GM12878 (cell line): ENCODE data around the gene TNXB. TPM values are rescaled to one million over a fixed set of nuclear protein-coding genes. Genes with fewer than 3 reads are reported as not detected.

Experiments
- polyA plus RNA-seq, 11 experiments: library from polyadenylated mRNA; depleted of rRNA in 4 of 11; unstranded in 6 of 11; stranded (reverse) in 5 of 11; fragments of >200 nt; fragmentation: Nextera tagmentation in 4 of 11; fragmentation: Illumina TruSeq in 1 of 11; extraction: Ambion mirVana in 4 of 11; extraction: Trizol in 1 of 11; gene quantifications; 1 replicate in 1 of 11; 2 replicates in 10 of 11; pipeline versions ENCODE4 v1.2.1 to v1.2.3, GENCODE V29; 2011 to 2016; ENCODE audit warnings: inconsistent platforms in 2 of 11, missing spikeins in 2 of 11, low read depth in 1 of 11
- small RNA-seq: library from RNA; depleted of rRNA; stranded (forward); fragments of <200 nt; gene quantifications from one replicate; pipeline ENCODE3, GENCODE V24; 2014
- total RNA-seq, 4 experiments: library from RNA; depleted of rRNA in 3 of 4; stranded (reverse); fragments of >200 nt in 3 of 4; fragmentation: Illumina TruSeq in 1 of 4; extraction: Trizol in 1 of 4; gene quantifications; 2 replicates each; pipeline versions ENCODE4 v1.2.1 to v1.2.3, GENCODE V29; 2013 to 2021

Gene TNXB
- total and polyA plus RNA-seq, 10 of the 15 experiments (the other 5 are each of a cell fraction or from before 2014, with no cell fraction given), result 0.03 to 2.5 (median 0.68) TPM; not detected in 2

Small RNAs within 50 kb of the gene (small RNA-seq; reads per million reads assigned to genes)
- gene RNA5SP206, result 0.20 reads per million

Other genes with a start within 250 kb of the TNXB start
Only the 7 nearest of the 23 such genes appear.
- 10.8 and 14.1 TPM in 2 replicates for gene ATF6B, start 18.9 kb upstream of the TNXB start, total RNA-seq (2014; rRNA removed)
- 21.7 and 24.4 TPM in 2 replicates for gene ATF6B, start 18.9 kb upstream of the TNXB start, total RNA-seq (2014; rRNA removed; fragmentation: Illumina TruSeq; extraction: Trizol)
- 80.1 and 83.9 TPM in 2 replicates for gene ATF6B, start 18.9 kb upstream of the TNXB start, total RNA-seq (2021)
- gene ATF6B, start 18.9 kb upstream of the TNXB start, polyA plus RNA-seq (2011; rRNA removed), result 19.4 and 57.2 TPM in 2 replicates
- gene ATF6B, start 18.9 kb upstream of the TNXB start, polyA plus RNA-seq (2014; fragmentation: Illumina TruSeq; extraction: Trizol), result 40.0 and 76.3 TPM in 2 replicates
- 10 to 100 TPM; 13.6 to 16.0 TPM for gene ATF6B, start 18.9 kb upstream of the TNXB start, polyA plus RNA-seq (2014; fragmentation: Nextera tagmentation; extraction: Ambion mirVana)
- 75.1 and 83.0 TPM in 2 replicates for gene ATF6B, start 18.9 kb upstream of the TNXB start, polyA plus RNA-seq (2014; rRNA removed)
- 10 to 100 TPM; 42.5 to 45.5 TPM for gene ATF6B, start 18.9 kb upstream of the TNXB start, polyA plus RNA-seq (2016; fragmentation: Nextera tagmentation; extraction: Ambion mirVana)
- 4.2 and 5.1 TPM in 2 replicates for gene FKBPL, start 20.9 kb upstream of the TNXB start, total RNA-seq (2014; rRNA removed)
- 6.0 and 6.3 TPM in 2 replicates for gene FKBPL, start 20.9 kb upstream of the TNXB start, total RNA-seq (2014; rRNA removed; fragmentation: Illumina TruSeq; extraction: Trizol)
- 6.0 and 6.5 TPM in 2 replicates for gene FKBPL, start 20.9 kb upstream of the TNXB start, total RNA-seq (2021)
- 2.8 and 4.2 TPM in 2 replicates for gene FKBPL, start 20.9 kb upstream of the TNXB start, polyA plus RNA-seq (2011; rRNA removed)
- gene FKBPL, start 20.9 kb upstream of the TNXB start, polyA plus RNA-seq (2014; fragmentation: Illumina TruSeq; extraction: Trizol), result 3.7 and 6.1 TPM in 2 replicates
- gene FKBPL, start 20.9 kb upstream of the TNXB start, polyA plus RNA-seq (2014; fragmentation: Nextera tagmentation; extraction: Ambion mirVana), result 1 to 10 TPM; 2.7 to 7.4 TPM
- 6.3 and 6.5 TPM in 2 replicates for gene FKBPL, start 20.9 kb upstream of the TNXB start, polyA plus RNA-seq (2014; rRNA removed)
- gene FKBPL, start 20.9 kb upstream of the TNXB start, polyA plus RNA-seq (2016; fragmentation: Nextera tagmentation; extraction: Ambion mirVana), result 1 to 10 TPM; 7.1 to 9.3 TPM
- gene PRRT1, start 42.6 kb upstream of the TNXB start, total RNA-seq (2014; rRNA removed), result 0.11 TPM in 1 of 2 replicates, not detected in the other
- not detected in 2 replicates for gene PRRT1, start 42.6 kb upstream of the TNXB start, total RNA-seq (2014; rRNA removed; fragmentation: Illumina TruSeq; extraction: Trizol)
- 0.15 TPM in 1 of 2 replicates, not detected in the other for gene PRRT1, start 42.6 kb upstream of the TNXB start, total RNA-seq (2021)
- gene PRRT1, start 42.6 kb upstream of the TNXB start, polyA plus RNA-seq (2011; rRNA removed), result 0.04 and 0.08 TPM in 2 replicates
- gene PRRT1, start 42.6 kb upstream of the TNXB start, polyA plus RNA-seq (2014; fragmentation: Illumina TruSeq; extraction: Trizol), result 0.04 TPM in 1 of 2 replicates, not detected in the other
- not detected for gene PRRT1, start 42.6 kb upstream of the TNXB start, polyA plus RNA-seq (2014; fragmentation: Nextera tagmentation; extraction: Ambion mirVana)
- gene PRRT1, start 42.6 kb upstream of the TNXB start, polyA plus RNA-seq (2014; rRNA removed), result 0.13 TPM in 1 of 2 replicates, not detected in the other
- not detected for gene PRRT1, start 42.6 kb upstream of the TNXB start, polyA plus RNA-seq (2016; fragmentation: Nextera tagmentation; extraction: Ambion mirVana)
- 21.7 and 25.5 TPM in 2 replicates for gene PPT2, start 44.8 kb upstream of the TNXB start, total RNA-seq (2014; rRNA removed)
- 2.7 and 2.9 TPM in 2 replicates for gene PPT2, start 44.8 kb upstream of the TNXB start, total RNA-seq (2014; rRNA removed; fragmentation: Illumina TruSeq; extraction: Trizol)
- 7.3 and 7.9 TPM in 2 replicates for gene PPT2, start 44.8 kb upstream of the TNXB start, total RNA-seq (2021)
- gene PPT2, start 44.8 kb upstream of the TNXB start, polyA plus RNA-seq (2011; rRNA removed), result 4.2 and 6.9 TPM in 2 replicates
- 6.3 and 6.7 TPM in 2 replicates for gene PPT2, start 44.8 kb upstream of the TNXB start, polyA plus RNA-seq (2014; fragmentation: Illumina TruSeq; extraction: Trizol)
- 1 to 10 TPM; 1.3 to 2.5 TPM for gene PPT2, start 44.8 kb upstream of the TNXB start, polyA plus RNA-seq (2014; fragmentation: Nextera tagmentation; extraction: Ambion mirVana)
- 6.8 and 7.6 TPM in 2 replicates for gene PPT2, start 44.8 kb upstream of the TNXB start, polyA plus RNA-seq (2014; rRNA removed)
- gene PPT2, start 44.8 kb upstream of the TNXB start, polyA plus RNA-seq (2016; fragmentation: Nextera tagmentation; extraction: Ambion mirVana), result 1 to 10 TPM; 3.4 to 4.8 TPM
- 0.90 and 2.7 TPM in 2 replicates for gene EGFL8, start 55.3 kb upstream of the TNXB start, total RNA-seq (2014; rRNA removed)
- gene EGFL8, start 55.3 kb upstream of the TNXB start, total RNA-seq (2014; rRNA removed; fragmentation: Illumina TruSeq; extraction: Trizol), result 0.60 and 1.9 TPM in 2 replicates
- 2.6 and 3.0 TPM in 2 replicates for gene EGFL8, start 55.3 kb upstream of the TNXB start, total RNA-seq (2021)
- gene EGFL8, start 55.3 kb upstream of the TNXB start, polyA plus RNA-seq (2011; rRNA removed), result 1.8 and 2.2 TPM in 2 replicates
- 2.3 and 6.0 TPM in 2 replicates for gene EGFL8, start 55.3 kb upstream of the TNXB start, polyA plus RNA-seq (2014; fragmentation: Illumina TruSeq; extraction: Trizol)
- gene EGFL8, start 55.3 kb upstream of the TNXB start, polyA plus RNA-seq (2014; fragmentation: Nextera tagmentation; extraction: Ambion mirVana), result under 1 TPM; 0.27 to 0.84 TPM
- 2.4 and 3.5 TPM in 2 replicates for gene EGFL8, start 55.3 kb upstream of the TNXB start, polyA plus RNA-seq (2014; rRNA removed)
- under 1 TPM; 0.07 to 0.28 TPM for gene EGFL8, start 55.3 kb upstream of the TNXB start, polyA plus RNA-seq (2016; fragmentation: Nextera tagmentation; extraction: Ambion mirVana)
- 31.5 and 36.2 TPM in 2 replicates for gene AGPAT1, start 66.7 kb upstream of the TNXB start, total RNA-seq (2014; rRNA removed)
- 14.0 and 15.7 TPM in 2 replicates for gene AGPAT1, start 66.7 kb upstream of the TNXB start, total RNA-seq (2014; rRNA removed; fragmentation: Illumina TruSeq; extraction: Trizol)
- gene AGPAT1, start 66.7 kb upstream of the TNXB start, total RNA-seq (2021), result 31.5 and 34.7 TPM in 2 replicates
- gene AGPAT1, start 66.7 kb upstream of the TNXB start, polyA plus RNA-seq (2011; rRNA removed), result 10.5 and 26.8 TPM in 2 replicates
- 33.3 and 39.5 TPM in 2 replicates for gene AGPAT1, start 66.7 kb upstream of the TNXB start, polyA plus RNA-seq (2014; fragmentation: Illumina TruSeq; extraction: Trizol)
- gene AGPAT1, start 66.7 kb upstream of the TNXB start, polyA plus RNA-seq (2014; fragmentation: Nextera tagmentation; extraction: Ambion mirVana), result 10 to 100 TPM; 13.9 to 15.3 TPM
- gene AGPAT1, start 66.7 kb upstream of the TNXB start, polyA plus RNA-seq (2014; rRNA removed), result 29.2 and 32.0 TPM in 2 replicates
- 10 to 100 TPM; 18.1 to 22.5 TPM for gene AGPAT1, start 66.7 kb upstream of the TNXB start, polyA plus RNA-seq (2016; fragmentation: Nextera tagmentation; extraction: Ambion mirVana)
- gene RNF5, start 69.1 kb upstream of the TNXB start, total RNA-seq (2014; rRNA removed), result 51.6 and 61.4 TPM in 2 replicates
- gene RNF5, start 69.1 kb upstream of the TNXB start, total RNA-seq (2014; rRNA removed; fragmentation: Illumina TruSeq; extraction: Trizol), result 42.2 and 42.4 TPM in 2 replicates
- 51.6 and 52.1 TPM in 2 replicates for gene RNF5, start 69.1 kb upstream of the TNXB start, total RNA-seq (2021)
- gene RNF5, start 69.1 kb upstream of the TNXB start, polyA plus RNA-seq (2011; rRNA removed), result 75.2 and 75.6 TPM in 2 replicates
- 74.1 and 82.8 TPM in 2 replicates for gene RNF5, start 69.1 kb upstream of the TNXB start, polyA plus RNA-seq (2014; fragmentation: Illumina TruSeq; extraction: Trizol)
- gene RNF5, start 69.1 kb upstream of the TNXB start, polyA plus RNA-seq (2014; fragmentation: Nextera tagmentation; extraction: Ambion mirVana), result 10 to 100 TPM; 31.4 to 42.0 TPM
- 72.6 and 74.1 TPM in 2 replicates for gene RNF5, start 69.1 kb upstream of the TNXB start, polyA plus RNA-seq (2014; rRNA removed)
- gene RNF5, start 69.1 kb upstream of the TNXB start, polyA plus RNA-seq (2016; fragmentation: Nextera tagmentation; extraction: Ambion mirVana), result 100 to 1,000 TPM; 105 to 114 TPM